Mesenchymal stem cell (in vitro differentiated cells and primary cell): Measurements from ENCODE around the gene DGCR2.

ENCODE experiments used
- DNase-seq: peaks from one replicate; pipeline ENCODE4 v3.0.0-alpha.2; 2013
- H2AFZ ChIP-seq: one replicate; pipeline ENCODE4 v1.6.1; 2013; ENCODE audit warnings: low read depth, mild to moderate bottlenecking, control low read depth, inconsistent platforms, low read length, moderate library complexity
- H2AK5ac ChIP-seq: 2 replicates; pipeline ENCODE4 v1.6.1; 2013; ENCODE audit warnings: low read length, moderate library complexity, mild to moderate bottlenecking, inconsistent platforms; ENCODE audit not compliant: severe bottlenecking
- H2BK120ac ChIP-seq: one replicate; pipeline ENCODE4 v1.6.1; 2013; ENCODE audit warnings: low read depth, mild to moderate bottlenecking, inconsistent platforms, low read length, moderate library complexity
- H2BK12ac ChIP-seq, 2 experiments: one replicate each; pipeline ENCODE4 v1.6.1; 2013; ENCODE audit warnings: inconsistent platforms in 2 of 2, low read length in 2 of 2, mild to moderate bottlenecking in 2 of 2, moderate library complexity in 2 of 2, control low read depth in 1 of 2
- H2BK15ac ChIP-seq: one replicate; pipeline ENCODE4 v1.6.1; 2013; ENCODE audit warnings: mild to moderate bottlenecking, low read depth, inconsistent platforms; ENCODE audit not compliant: poor library complexity, severe bottlenecking
- H2BK5ac ChIP-seq: 2 replicates; pipeline ENCODE4 v1.6.1; 2013; ENCODE audit warnings: low read depth, mild to moderate bottlenecking, low read length, control low read depth, inconsistent platforms; ENCODE audit not compliant: poor library complexity, severe bottlenecking
- H3K14ac ChIP-seq, 2 experiments: one replicate each; pipeline ENCODE4 v1.6.1; 2013; ENCODE audit warnings: inconsistent platforms in 2 of 2, low read length in 2 of 2, control low read depth in 1 of 2, mild to moderate bottlenecking in 1 of 2, moderate library complexity in 1 of 2
- H3K18ac ChIP-seq, 2 experiments: one replicate each; pipeline ENCODE4 v1.6.1; 2013; ENCODE audit warnings: inconsistent platforms in 2 of 2, low read length in 2 of 2, control low read depth in 1 of 2, low read depth in 1 of 2, mild to moderate bottlenecking in 1 of 2
- H3K23ac ChIP-seq, 2 experiments: one replicate each; pipeline ENCODE4 v1.6.1; 2013; ENCODE audit warnings: inconsistent platforms in 2 of 2, low read length in 2 of 2, mild to moderate bottlenecking in 2 of 2, moderate library complexity in 2 of 2, control low read depth in 1 of 2
- H3K27ac ChIP-seq: 2 replicates; pipeline ENCODE4 v1.5.1; 2013; ENCODE audit warnings: mild to moderate bottlenecking, moderate library complexity, low read length, control low read depth, inconsistent platforms; ENCODE audit not compliant: poor library complexity, severe bottlenecking
- H3K27me3 ChIP-seq, 2 experiments: 2 replicates each; pipeline versions ENCODE4 v1.6.1 to v1.7.0; 2013; ENCODE audit warnings: low read length in 2 of 2, mild to moderate bottlenecking in 2 of 2, moderate library complexity in 2 of 2, control low read depth in 1 of 2, inconsistent platforms in 1 of 2; ENCODE audit not compliant: control insufficient read depth in 1 of 2, insufficient read depth in 1 of 2
- H3K36me3 ChIP-seq, 2 experiments: 2 replicates each; pipeline versions ENCODE4 v1.6.1 to v1.7.0; 2013; ENCODE audit warnings: low read length in 2 of 2, control low read depth in 1 of 2, inconsistent platforms in 1 of 2, low read depth in 1 of 2, mild to moderate bottlenecking in 1 of 2; ENCODE audit not compliant: insufficient read depth in 2 of 2, control insufficient read depth in 1 of 2
- H3K4ac ChIP-seq, 2 experiments: one replicate each; pipeline ENCODE4 v1.6.1; 2013; ENCODE audit warnings: inconsistent platforms in 2 of 2, low read length in 2 of 2, mild to moderate bottlenecking in 2 of 2, moderate library complexity in 2 of 2, control low read depth in 1 of 2, low read depth in 1 of 2
- H3K4me1 ChIP-seq: 2 replicates; pipeline ENCODE4 v1.6.1; 2013; ENCODE audit warnings: low read depth, low read length, control low read depth; ENCODE audit not compliant: control insufficient read depth, insufficient read depth
- H3K4me2 ChIP-seq: 2 replicates; pipeline ENCODE4 v1.6.1; 2013; ENCODE audit warnings: low read length, mild to moderate bottlenecking, inconsistent platforms; ENCODE audit not compliant: poor library complexity, severe bottlenecking
- H3K4me3 ChIP-seq, 2 experiments: 2 replicates each; pipeline versions ENCODE4 v1.5.1 to v1.7.0; 2013; ENCODE audit warnings: low read length in 2 of 2, mild to moderate bottlenecking in 2 of 2, control low read depth in 1 of 2, low read depth in 1 of 2; ENCODE audit not compliant: insufficient read depth in 1 of 2
- H3K79me1 ChIP-seq: replicated peaks from 2 replicates; pipeline ENCODE4 v1.6.1; 2013; ENCODE audit warnings: mild to moderate bottlenecking, control low read depth, low read length, inconsistent platforms; ENCODE audit not compliant: poor library complexity, severe bottlenecking
- H3K9ac ChIP-seq: 2 replicates; pipeline ENCODE4 v1.7.0; 2013; ENCODE audit warnings: mild to moderate bottlenecking, low read length, moderate library complexity
- H3K9me3 ChIP-seq: 2 replicates; pipeline ENCODE4 v1.7.0; 2013; ENCODE audit warnings: mild to moderate bottlenecking, low read length; ENCODE audit not compliant: control insufficient read depth
- H4K8ac ChIP-seq: one replicate; pipeline ENCODE4 v1.6.1; 2013; ENCODE audit warnings: inconsistent platforms, mild to moderate bottlenecking, low read length, moderate library complexity
- H4K91ac ChIP-seq: one replicate; pipeline ENCODE4 v1.6.1; 2013; ENCODE audit warnings: mild to moderate bottlenecking, low read length, inconsistent platforms
- WGBS: methylation state at CpG from one replicate; pipeline ENCODE4 v1.1.7; 2013; ENCODE audit warnings: mixed read lengths; 5-methylcytosine and 5-hydroxymethylcytosine counted together

DGCR2 gene

DNA sequence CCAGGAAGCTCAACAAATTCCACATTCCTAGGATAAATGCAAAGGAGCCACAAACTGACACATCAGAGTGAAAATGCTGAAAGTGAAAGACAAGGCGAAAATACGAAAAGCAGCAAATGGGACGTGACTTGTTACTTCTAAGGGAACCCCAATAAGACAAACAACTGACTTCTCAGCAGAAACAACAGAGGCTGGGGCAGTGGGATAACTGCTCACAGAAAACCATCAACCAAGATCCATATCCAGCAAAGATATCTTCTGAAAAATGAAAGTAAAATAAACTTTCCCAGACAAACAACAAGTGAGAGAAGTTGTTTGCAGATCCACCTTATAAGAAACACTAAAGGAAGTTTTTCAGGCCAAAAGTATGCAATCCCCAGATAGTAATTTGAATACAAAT is 72.1 kb downstream of the DGCR2 start:
- Histone ChIP-seq H2BK5ac (no peak overlapping the region), H4K91ac (no peak overlapping the region), H3K4me2 (no peak overlapping the region), H2BK120ac (no peak overlapping the region), H3K79me1 (peaks cover 35% of the 10 kb centered on the region), H3K4me3 (no peak overlapping the region), H2BK12ac (no peak overlapping the region), H3K9ac (no peak overlapping the region), H4K8ac (no peak overlapping the region), H2BK15ac (no peak overlapping the region), H3K4ac (no peak overlapping the region), H3K23ac (no peak overlapping the region), H2AK5ac (no peak overlapping the region), H3K27ac (no peak overlapping the region), H3K18ac (no peak overlapping the region), H2AFZ (no peak overlapping the region), H3K36me3 (peaks cover 48 to 81% of the 10 kb centered on the region in 2 experiments), H3K14ac (no peak overlapping the region), H3K27me3 (no peaks in the 10 kb centered on the region), H3K9me3 (no peaks in the 10 kb centered on the region), H3K4me1 (no peaks in the 10 kb centered on the region)
- 100% methylated on average over 3 of the region's 3 CpGs for WGBS
- no peak for DNase-seq

DNA sequence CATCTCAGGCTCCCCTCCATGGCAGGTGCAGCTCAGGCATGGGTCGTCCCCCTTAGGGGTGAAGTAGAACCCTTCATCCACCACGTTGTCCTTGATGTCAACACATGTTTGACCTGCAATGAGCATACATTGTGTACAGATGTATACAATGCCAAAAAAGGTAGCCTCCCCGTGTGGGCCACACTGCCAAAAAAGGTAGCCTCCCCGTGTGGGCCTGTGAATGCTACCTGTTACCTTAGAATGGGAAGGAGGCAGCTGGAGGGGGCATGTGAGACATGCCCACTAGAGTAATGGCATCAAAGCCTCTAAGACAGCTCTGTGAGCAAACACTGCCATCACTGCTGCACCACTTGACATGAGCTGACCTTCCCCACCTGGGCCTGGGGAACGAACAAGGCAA is 73.7 kb downstream of the DGCR2 start:
- peaks cover 54 to 86% of the 10 kb centered on the region in 2 experiments for H3K36me3 ChIP-seq
- H4K8ac ChIP-seq: no peak overlapping the region
- H3K18ac ChIP-seq: no peak overlapping the region
- no peak overlapping the region for H2AFZ ChIP-seq
- H3K27ac ChIP-seq: no peak overlapping the region
- H3K4ac ChIP-seq: no peak overlapping the region
- no peak overlapping the region for H2BK5ac ChIP-seq
- H3K4me2 ChIP-seq: no peak overlapping the region
- H3K4me3 ChIP-seq: no peak overlapping the region
- H2BK12ac ChIP-seq: no peak overlapping the region
- H3K14ac ChIP-seq: no peak overlapping the region
- H3K79me1 ChIP-seq: peaks cover 39% of the 10 kb centered on the region
- no peak overlapping the region for H2AK5ac ChIP-seq
- no peak overlapping the region for H2BK15ac ChIP-seq
- peak overlapping the region in 1 of 2 experiments; percentile 14 for H3K23ac ChIP-seq
- H3K9ac ChIP-seq: no peak overlapping the region
- DNase-seq: no peak
- no peaks in the 10 kb centered on the region for H3K4me1 ChIP-seq
- H3K27me3 ChIP-seq: no peaks in the 10 kb centered on the region
- H4K91ac ChIP-seq: no peak overlapping the region
- H3K9me3 ChIP-seq: no peaks in the 10 kb centered on the region
- H2BK120ac ChIP-seq: no peak overlapping the region
- 96% methylated on average over 5 of the region's 5 CpGs for WGBS

DNA sequence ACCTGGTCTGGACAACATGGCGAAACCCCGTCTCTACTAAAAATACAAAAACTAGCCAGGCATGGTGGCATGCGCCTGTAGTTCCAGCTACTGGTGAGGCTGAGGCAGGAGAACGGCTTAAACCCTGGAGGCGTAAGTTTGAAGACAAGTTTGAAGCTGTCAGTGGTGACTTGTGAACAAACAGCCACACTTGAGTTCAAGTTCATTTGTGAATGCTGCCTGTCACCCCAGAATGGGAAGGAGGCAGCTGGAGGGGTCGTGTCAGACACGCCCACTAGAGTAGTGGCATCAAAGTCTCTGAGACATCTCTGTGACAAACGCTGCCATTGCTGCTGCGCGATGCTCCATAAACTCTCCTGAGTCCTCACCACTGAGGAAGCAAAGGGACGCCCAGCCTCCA is 74.2 kb downstream of the DGCR2 start:
- Histone ChIP-seq H3K9ac (no peak overlapping the region), H2BK5ac (no peak overlapping the region), H3K4me1 (no peaks in the 10 kb centered on the region), H3K4ac (no peak overlapping the region), H3K23ac (no peak overlapping the region), H3K4me3 (no peak overlapping the region), H3K14ac (no peak overlapping the region), H3K27ac (no peak overlapping the region), H3K36me3 (peaks cover 55 to 87% of the 10 kb centered on the region in 2 experiments), H2BK120ac (no peak overlapping the region), H2AK5ac (no peak overlapping the region), H3K18ac (no peak overlapping the region), H2AFZ (no peak overlapping the region), H2BK15ac (no peak overlapping the region), H4K8ac (no peak overlapping the region), H2BK12ac (no peak overlapping the region), H3K4me2 (no peak overlapping the region), H4K91ac (no peak overlapping the region), H3K9me3 (no peaks in the 10 kb centered on the region), H3K79me1 (peaks cover 35% of the 10 kb centered on the region), H3K27me3 (no peaks in the 10 kb centered on the region)
- 99% methylated on average over 11 of the region's 11 CpGs for WGBS
- DNase-seq: no peak

DNA sequence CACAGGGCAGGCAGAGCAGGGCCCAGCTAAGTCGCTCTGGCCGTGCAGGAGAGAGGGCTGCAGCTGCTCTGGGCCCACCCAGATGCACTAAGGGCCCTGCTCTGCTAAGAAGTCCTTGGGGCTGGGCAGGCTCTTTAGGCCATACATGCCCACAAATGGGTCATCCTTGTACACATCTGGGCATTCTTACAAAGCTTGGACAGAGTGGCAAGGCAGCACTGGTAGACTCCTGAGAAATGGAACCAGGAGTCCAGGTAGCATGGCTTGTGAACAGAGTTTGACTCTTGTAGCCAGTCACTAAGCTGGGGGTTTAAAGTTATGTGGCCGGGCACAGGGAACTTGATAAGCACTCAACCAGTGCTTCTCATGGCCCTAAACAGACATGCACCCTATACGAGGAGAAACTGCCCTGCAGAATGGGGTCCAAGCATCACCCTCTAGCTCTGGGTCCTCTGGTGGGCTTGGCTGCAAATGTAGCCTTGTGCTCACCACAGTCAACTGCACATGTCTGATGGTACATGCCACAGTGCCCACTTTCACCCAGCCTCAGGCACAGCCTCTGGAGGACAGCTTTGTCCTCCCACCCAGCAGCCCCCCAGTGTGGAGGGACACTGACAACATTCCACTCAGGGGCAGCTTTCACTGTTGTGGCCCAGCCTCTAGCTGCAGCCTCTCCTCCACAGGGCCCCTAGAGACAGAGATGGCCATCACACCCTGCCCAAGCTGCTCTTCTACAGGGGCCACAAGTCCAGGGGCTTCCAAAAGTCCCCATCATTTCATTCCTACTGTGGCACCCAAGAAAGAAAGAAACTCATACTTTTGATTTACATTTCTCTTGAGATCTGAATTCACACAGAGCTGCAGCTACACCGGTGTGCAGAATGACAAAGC is 75.2 kb downstream of the DGCR2 start:
- Histone ChIP-seq H3K4me1 (no peaks in the 10 kb centered on the region), H2BK12ac (no peak overlapping the region), H3K4me3 (no peak overlapping the region), H3K4me2 (no peak overlapping the region), H3K27ac (no peak overlapping the region), H3K14ac (no peak overlapping the region), H3K9me3 (no peaks in the 10 kb centered on the region), H3K36me3 (peaks cover 60 to 87% of the 10 kb centered on the region in 2 experiments), H4K91ac (no peak overlapping the region), H2AK5ac (no peak overlapping the region), H2BK120ac (no peak overlapping the region), H3K18ac (no peak overlapping the region), H2BK15ac (no peak overlapping the region), H2AFZ (no peak overlapping the region), H3K23ac (no peak overlapping the region), H3K9ac (no peak overlapping the region), H4K8ac (no peak overlapping the region), H3K4ac (no peak overlapping the region), H3K79me1 (peaks cover 36% of the 10 kb centered on the region), H3K27me3 (no peaks in the 10 kb centered on the region), H2BK5ac (no peak overlapping the region)
- WGBS: 92% methylated on average over 5 of the region's 5 CpGs
- no peak for DNase-seq
